Mesenchymal stem cell (in vitro differentiated cells and primary cell): ENCODE measurements around the gene ZNF182.
"Not testable (repeated sequence)": the region's sequence is repeated elsewhere in the genome, so short reads cannot be mapped to it uniquely, and the experiment has no call there.

Experiments
- DNase-seq: peaks from one replicate; pipeline ENCODE4 v3.0.0-alpha.2; 2013
- H2AFZ ChIP-seq: one replicate; pipeline ENCODE4 v1.6.1; 2013; ENCODE audit warnings: low read depth, mild to moderate bottlenecking, control low read depth, inconsistent platforms, low read length, moderate library complexity
- H2AK5ac ChIP-seq: 2 replicates; pipeline ENCODE4 v1.6.1; 2013; ENCODE audit warnings: low read length, moderate library complexity, mild to moderate bottlenecking, inconsistent platforms; ENCODE audit not compliant: severe bottlenecking
- H2BK120ac ChIP-seq: one replicate; pipeline ENCODE4 v1.6.1; 2013; ENCODE audit warnings: low read depth, mild to moderate bottlenecking, inconsistent platforms, low read length, moderate library complexity
- H2BK12ac ChIP-seq, 2 experiments: one replicate each; pipeline ENCODE4 v1.6.1; 2013; ENCODE audit warnings: inconsistent platforms in 2 of 2, low read length in 2 of 2, mild to moderate bottlenecking in 2 of 2, moderate library complexity in 2 of 2, control low read depth in 1 of 2
- H2BK15ac ChIP-seq: one replicate; pipeline ENCODE4 v1.6.1; 2013; ENCODE audit warnings: mild to moderate bottlenecking, low read depth, inconsistent platforms; ENCODE audit not compliant: poor library complexity, severe bottlenecking
- H2BK5ac ChIP-seq: 2 replicates; pipeline ENCODE4 v1.6.1; 2013; ENCODE audit warnings: low read depth, mild to moderate bottlenecking, low read length, control low read depth, inconsistent platforms; ENCODE audit not compliant: poor library complexity, severe bottlenecking
- H3K14ac ChIP-seq, 2 experiments: one replicate each; pipeline ENCODE4 v1.6.1; 2013; ENCODE audit warnings: inconsistent platforms in 2 of 2, low read length in 2 of 2, control low read depth in 1 of 2, mild to moderate bottlenecking in 1 of 2, moderate library complexity in 1 of 2
- H3K18ac ChIP-seq, 2 experiments: one replicate each; pipeline ENCODE4 v1.6.1; 2013; ENCODE audit warnings: inconsistent platforms in 2 of 2, low read length in 2 of 2, control low read depth in 1 of 2, low read depth in 1 of 2, mild to moderate bottlenecking in 1 of 2
- H3K23ac ChIP-seq, 2 experiments: one replicate each; pipeline ENCODE4 v1.6.1; 2013; ENCODE audit warnings: inconsistent platforms in 2 of 2, low read length in 2 of 2, mild to moderate bottlenecking in 2 of 2, moderate library complexity in 2 of 2, control low read depth in 1 of 2
- H3K27ac ChIP-seq: 2 replicates; pipeline ENCODE4 v1.5.1; 2013; ENCODE audit warnings: mild to moderate bottlenecking, moderate library complexity, low read length, control low read depth, inconsistent platforms; ENCODE audit not compliant: poor library complexity, severe bottlenecking
- H3K27me3 ChIP-seq, 2 experiments: 2 replicates each; pipeline versions ENCODE4 v1.6.1 to v1.7.0; 2013; ENCODE audit warnings: low read length in 2 of 2, mild to moderate bottlenecking in 2 of 2, moderate library complexity in 2 of 2, control low read depth in 1 of 2, inconsistent platforms in 1 of 2; ENCODE audit not compliant: control insufficient read depth in 1 of 2, insufficient read depth in 1 of 2
- H3K36me3 ChIP-seq, 2 experiments: 2 replicates each; pipeline versions ENCODE4 v1.6.1 to v1.7.0; 2013; ENCODE audit warnings: low read length in 2 of 2, control low read depth in 1 of 2, inconsistent platforms in 1 of 2, low read depth in 1 of 2, mild to moderate bottlenecking in 1 of 2; ENCODE audit not compliant: insufficient read depth in 2 of 2, control insufficient read depth in 1 of 2
- H3K4ac ChIP-seq, 2 experiments: one replicate each; pipeline ENCODE4 v1.6.1; 2013; ENCODE audit warnings: inconsistent platforms in 2 of 2, low read length in 2 of 2, mild to moderate bottlenecking in 2 of 2, moderate library complexity in 2 of 2, control low read depth in 1 of 2, low read depth in 1 of 2
- H3K4me1 ChIP-seq: 2 replicates; pipeline ENCODE4 v1.6.1; 2013; ENCODE audit warnings: low read depth, low read length, control low read depth; ENCODE audit not compliant: control insufficient read depth, insufficient read depth
- H3K4me2 ChIP-seq: 2 replicates; pipeline ENCODE4 v1.6.1; 2013; ENCODE audit warnings: low read length, mild to moderate bottlenecking, inconsistent platforms; ENCODE audit not compliant: poor library complexity, severe bottlenecking
- H3K4me3 ChIP-seq, 2 experiments: 2 replicates each; pipeline versions ENCODE4 v1.5.1 to v1.7.0; 2013; ENCODE audit warnings: low read length in 2 of 2, mild to moderate bottlenecking in 2 of 2, control low read depth in 1 of 2, low read depth in 1 of 2; ENCODE audit not compliant: insufficient read depth in 1 of 2
- H3K79me1 ChIP-seq: replicated peaks from 2 replicates; pipeline ENCODE4 v1.6.1; 2013; ENCODE audit warnings: mild to moderate bottlenecking, control low read depth, low read length, inconsistent platforms; ENCODE audit not compliant: poor library complexity, severe bottlenecking
- H3K9ac ChIP-seq: 2 replicates; pipeline ENCODE4 v1.7.0; 2013; ENCODE audit warnings: mild to moderate bottlenecking, low read length, moderate library complexity
- H3K9me3 ChIP-seq: 2 replicates; pipeline ENCODE4 v1.7.0; 2013; ENCODE audit warnings: mild to moderate bottlenecking, low read length; ENCODE audit not compliant: control insufficient read depth
- H4K8ac ChIP-seq: one replicate; pipeline ENCODE4 v1.6.1; 2013; ENCODE audit warnings: inconsistent platforms, mild to moderate bottlenecking, low read length, moderate library complexity
- H4K91ac ChIP-seq: one replicate; pipeline ENCODE4 v1.6.1; 2013; ENCODE audit warnings: mild to moderate bottlenecking, low read length, inconsistent platforms
- WGBS: methylation state at CpG from one replicate; pipeline ENCODE4 v1.1.7; 2013; ENCODE audit warnings: mixed read lengths; 5-methylcytosine and 5-hydroxymethylcytosine counted together

ZNF182 gene

DNA sequence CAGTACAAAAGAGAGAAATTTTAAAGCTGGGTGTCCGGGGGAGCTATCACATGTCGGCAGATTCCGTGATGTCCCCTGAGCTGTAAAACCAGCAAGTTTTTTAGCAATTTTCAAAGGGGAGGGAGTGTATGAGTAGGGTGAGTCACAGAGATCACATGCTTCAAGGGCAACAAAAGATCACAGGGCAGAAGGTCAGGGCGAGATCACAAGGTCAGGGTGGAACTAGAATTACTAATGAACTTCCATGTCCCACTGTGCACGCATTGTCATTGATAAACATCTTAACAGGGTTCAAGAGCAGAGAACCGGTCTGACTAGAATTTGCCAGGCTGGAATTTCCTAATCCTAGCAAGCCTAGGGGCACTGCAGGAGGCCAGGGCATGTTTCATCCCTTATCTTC, 42.0 kb downstream of the ZNF182 start:
- H3K27ac ChIP-seq, H2BK15ac ChIP-seq, H4K91ac ChIP-seq, DNase-seq, H3K4me3 ChIP-seq, H2BK5ac ChIP-seq, H4K8ac ChIP-seq, H2AFZ ChIP-seq, H2AK5ac ChIP-seq, H3K23ac ChIP-seq, H2BK12ac ChIP-seq, H2BK120ac ChIP-seq, H3K14ac ChIP-seq, H3K4ac ChIP-seq, H3K27me3 ChIP-seq, H3K9ac ChIP-seq, H3K4me1 ChIP-seq, H3K79me1 ChIP-seq, H3K4me2 ChIP-seq, H3K36me3 ChIP-seq, H3K18ac ChIP-seq: not testable (repeated sequence)
- 94% methylated on average over 5 of the region's 6 CpGs for WGBS
- peaks cover 53% of the 10 kb centered on the region for H3K9me3 ChIP-seq

DNA sequence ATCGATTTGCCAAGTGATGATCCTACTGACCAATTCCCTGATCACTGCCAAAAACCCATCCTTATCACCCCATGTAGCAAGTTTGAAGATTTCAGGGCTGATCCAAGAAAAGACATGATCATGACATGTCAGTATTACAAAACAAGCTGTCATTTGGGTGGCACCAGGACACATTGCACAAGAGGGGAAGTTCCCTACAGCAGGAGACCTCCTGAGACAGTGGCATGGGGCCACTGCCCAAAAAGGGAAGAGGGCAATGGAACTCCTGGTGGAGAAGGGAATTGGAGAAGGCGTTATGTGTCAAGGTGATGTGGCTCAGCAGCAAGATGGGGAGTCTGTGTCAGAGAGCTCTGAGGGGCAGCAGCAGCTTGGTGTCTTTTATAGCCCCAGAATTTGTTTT, 43.4 kb downstream of the ZNF182 start:
- Histone ChIP-seq H2BK120ac (no peak overlapping the region), H3K27ac (no peak overlapping the region), H3K14ac (no peak overlapping the region), H3K36me3 (no peaks in the 10 kb centered on the region), H3K4ac (no peak overlapping the region), H3K4me2 (no peak overlapping the region), H3K4me3 (no peak overlapping the region), H2AFZ (no peak overlapping the region), H3K27me3 (no peaks in the 10 kb centered on the region), H4K8ac (no peak overlapping the region), H3K9me3 (peaks cover 50% of the 10 kb centered on the region), H3K18ac (no peak overlapping the region), H3K4me1 (no peaks in the 10 kb centered on the region), H3K79me1 (no peaks in the 10 kb centered on the region), H4K91ac (no peak overlapping the region), H2BK12ac (no peak overlapping the region), H3K9ac (no peak overlapping the region), H3K23ac (no peak overlapping the region), H2BK5ac (no peak overlapping the region), H2BK15ac (no peak overlapping the region), H2AK5ac (no peak overlapping the region)
- DNase-seq = no peak
- 62% methylated on average over 2 of the region's 2 CpGs for whole genome bisulfite sequencing

DNA sequence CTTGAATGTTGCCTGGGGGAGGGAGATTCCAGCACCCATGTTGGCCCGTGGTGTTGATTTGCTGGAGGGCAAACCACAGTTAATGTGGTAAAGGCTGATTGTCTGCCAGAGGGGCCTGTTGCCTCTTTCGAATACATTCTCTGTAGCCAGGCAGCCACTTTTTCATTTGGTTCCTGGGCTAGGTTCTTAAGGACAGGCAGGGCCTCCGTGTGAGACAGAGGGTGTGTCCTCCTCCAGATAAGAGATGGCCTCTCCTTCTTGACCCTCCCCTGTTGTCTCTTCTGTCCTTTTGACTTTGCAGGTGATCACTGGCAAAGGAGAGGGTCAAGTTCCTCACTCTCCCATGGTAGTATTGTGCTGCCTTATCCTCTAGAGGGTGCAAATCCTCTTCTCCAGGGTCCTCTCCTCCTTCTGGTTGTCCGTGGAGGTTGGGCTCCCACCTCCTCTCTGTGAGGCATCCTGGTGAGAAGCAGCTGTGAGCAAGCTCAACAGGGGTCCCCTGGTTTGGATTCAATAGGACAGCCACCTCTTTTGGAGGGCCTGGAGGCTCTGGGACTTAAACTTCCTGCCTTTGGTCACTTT, 44.9 kb downstream of the ZNF182 start:
- Histone ChIP-seq H2AK5ac (no peak overlapping the region), H4K8ac (no peak overlapping the region), H2BK120ac (no peak overlapping the region), H3K4me1 (no peaks in the 10 kb centered on the region), H3K9me3 (peaks cover 42% of the 10 kb centered on the region), H3K4ac (no peak overlapping the region), H3K4me3 (no peak overlapping the region), H3K27me3 (no peaks in the 10 kb centered on the region), H3K4me2 (no peak overlapping the region), H3K23ac (no peak overlapping the region), H4K91ac (no peak overlapping the region), H2BK15ac (no peak overlapping the region), H3K27ac (no peak overlapping the region), H3K36me3 (no peaks in the 10 kb centered on the region), H3K14ac (no peak overlapping the region), H2BK5ac (no peak overlapping the region), H3K79me1 (no peaks in the 10 kb centered on the region), H2BK12ac (no peak overlapping the region), H3K9ac (no peak overlapping the region), H2AFZ (no peak overlapping the region), H3K18ac (no peak overlapping the region)
- DNase-seq = no peak
- 43% methylated on average over 4 of the region's 4 CpGs for WGBS

DNA sequence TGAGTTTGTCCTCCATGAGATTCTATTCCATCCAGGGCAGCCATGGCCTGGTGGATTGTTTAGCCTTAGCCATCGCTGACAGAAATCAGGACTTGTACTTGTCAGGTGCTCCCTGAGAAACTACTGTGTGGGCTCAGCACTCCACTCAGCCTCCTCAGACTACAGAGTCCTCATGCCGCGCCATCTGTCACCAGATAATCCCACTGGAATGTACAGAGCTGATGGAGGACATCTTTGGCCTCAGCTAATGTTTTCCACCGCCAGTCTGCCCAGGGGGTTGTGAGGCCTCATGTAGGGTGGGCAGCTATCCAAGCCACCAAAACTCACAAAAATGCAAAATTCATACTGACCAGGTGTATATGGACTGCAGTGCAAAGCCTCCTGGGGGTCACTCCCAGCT, 45.6 kb downstream of the ZNF182 start:
- H3K4me1 ChIP-seq, H4K91ac ChIP-seq, H3K18ac ChIP-seq, H2AK5ac ChIP-seq, H2BK5ac ChIP-seq, H2AFZ ChIP-seq, H3K4me2 ChIP-seq, H4K8ac ChIP-seq, H3K9ac ChIP-seq, H3K14ac ChIP-seq, H2BK120ac ChIP-seq, H3K27ac ChIP-seq, H2BK12ac ChIP-seq, H3K36me3 ChIP-seq, H2BK15ac ChIP-seq, DNase-seq, H3K4ac ChIP-seq, H3K4me3 ChIP-seq, H3K79me1 ChIP-seq, H3K23ac ChIP-seq, H3K27me3 ChIP-seq: not testable (repeated sequence)
- WGBS = 78% methylated on average over 1 of the region's 4 CpGs
- H3K9me3 ChIP-seq = peaks cover 36% of the 10 kb centered on the region
